Neuronal stem cell (in vitro differentiated cells): ENCODE measurements around the gene GPR39.

ENCODE experiments used
- DNase-seq: peaks from one replicate; pipeline ENCODE4 v3.0.0-alpha.2; 2013; ENCODE audit warnings: low spot score
- H2AFZ ChIP-seq: one replicate; pipeline ENCODE4 v1.6.1; 2013; ENCODE audit warnings: mild to moderate bottlenecking, low read length, inconsistent platforms
- H2AK5ac ChIP-seq: 2 replicates; pipeline ENCODE4 v1.6.1; 2013; ENCODE audit warnings: low read depth, mild to moderate bottlenecking, inconsistent platforms, low read length, moderate library complexity, mixed read lengths
- H2BK120ac ChIP-seq: 2 replicates; pipeline ENCODE4 v1.6.1; 2013; ENCODE audit warnings: low read depth, mild to moderate bottlenecking, inconsistent platforms, low read length, moderate library complexity, mixed read lengths
- H2BK12ac ChIP-seq: one replicate; pipeline ENCODE4 v1.6.1; 2013; ENCODE audit warnings: low read length, inconsistent platforms
- H2BK15ac ChIP-seq: 2 replicates; pipeline ENCODE4 v1.6.1; 2013; ENCODE audit warnings: mild to moderate bottlenecking, low read length, inconsistent platforms, mixed read lengths
- H2BK5ac ChIP-seq: one replicate; pipeline ENCODE4 v1.6.1; 2013; ENCODE audit warnings: inconsistent platforms, mild to moderate bottlenecking, low read length, moderate library complexity
- H3K14ac ChIP-seq: one replicate; pipeline ENCODE4 v1.6.1; 2013; ENCODE audit warnings: low read length, inconsistent platforms
- H3K18ac ChIP-seq: 2 replicates; pipeline ENCODE4 v1.6.1; 2013; ENCODE audit warnings: low read length, inconsistent platforms
- H3K23ac ChIP-seq: 2 replicates; pipeline ENCODE4 v1.6.1; 2013; ENCODE audit warnings: low read depth, mild to moderate bottlenecking, mixed read lengths, low read length, inconsistent platforms; ENCODE audit not compliant: poor library complexity
- H3K27ac ChIP-seq: replicated peaks from 3 replicates; pipeline ENCODE4 v1.5.1; 2013; ENCODE audit warnings: low read length, inconsistent platforms
- H3K27me3 ChIP-seq, 3 experiments: 2 replicates each; pipeline ENCODE4 v1.6.1; 2013; ENCODE audit warnings: low read length in 3 of 3, mild to moderate bottlenecking in 2 of 3, inconsistent platforms in 1 of 3, low read depth in 1 of 3, mixed read lengths in 1 of 3, moderate library complexity in 1 of 3; ENCODE audit not compliant: control insufficient read depth in 3 of 3, insufficient read depth in 3 of 3
- H3K36me3 ChIP-seq, 2 donors: replicated peaks in 1 of 2; 2 replicates each; pipeline ENCODE4 v1.6.1; 2013; ENCODE audit warnings: low read length in 2 of 2; ENCODE audit not compliant: control insufficient read depth in 2 of 2, insufficient read depth in 2 of 2
- H3K4ac ChIP-seq: 2 replicates; pipeline ENCODE4 v1.6.1; 2013; ENCODE audit warnings: inconsistent platforms, mild to moderate bottlenecking, low read length, moderate library complexity
- H3K4me1 ChIP-seq, 2 donors: 1 replicate in 1 of 2; 2 replicates in 1 of 2; pipeline ENCODE4 v1.6.1; 2013; ENCODE audit warnings: low read length in 2 of 2, low read depth in 1 of 2; ENCODE audit not compliant: control insufficient read depth in 2 of 2, insufficient read depth in 1 of 2
- H3K4me2 ChIP-seq: one replicate; pipeline ENCODE4 v1.6.1; 2013; ENCODE audit warnings: mild to moderate bottlenecking, low read length, inconsistent platforms; ENCODE audit not compliant: insufficient read depth, poor library complexity, severe bottlenecking
- H3K4me3 ChIP-seq, 2 donors: 2 replicates each; pipeline ENCODE4 v1.5.1; 2013; ENCODE audit warnings: low read length in 2 of 2, mild to moderate bottlenecking in 2 of 2, inconsistent platforms in 1 of 2, moderate library complexity in 1 of 2
- H3K79me1 ChIP-seq: one replicate; pipeline ENCODE4 v1.6.1; 2013; ENCODE audit warnings: low read depth, mild to moderate bottlenecking, inconsistent platforms, low read length, moderate library complexity
- H3K9ac ChIP-seq: one replicate; pipeline ENCODE4 v1.6.1; 2013; ENCODE audit warnings: mild to moderate bottlenecking, low read depth, low read length, inconsistent platforms; ENCODE audit not compliant: poor library complexity
- H3K9me3 ChIP-seq, 2 donors: replicated peaks in 1 of 2; 2 replicates each; pipeline versions ENCODE3 to v1.6.1; 2013; ENCODE audit warnings: low read length in 2 of 2, mild to moderate bottlenecking in 2 of 2, inconsistent platforms in 1 of 2, low read depth in 1 of 2, mixed read lengths in 1 of 2, moderate library complexity in 1 of 2; ENCODE audit not compliant: control insufficient read depth in 2 of 2, insufficient read depth in 1 of 2
- H4K8ac ChIP-seq: one replicate; pipeline ENCODE4 v1.6.1; 2013; ENCODE audit warnings: low read depth, mild to moderate bottlenecking, inconsistent platforms, low read length, moderate library complexity
- H4K91ac ChIP-seq: one replicate; pipeline ENCODE4 v1.6.1; 2013; ENCODE audit warnings: low read length, low read depth, mild to moderate bottlenecking, inconsistent platforms; ENCODE audit not compliant: poor library complexity
- whole genome bisulfite sequencing, 2 donors: extraction: QIAGEN DNeasy Blood & Tissue Kit; methylation state at CpG; one replicate each; pipeline ENCODE4 v1.1.7; 2013; ENCODE audit warnings: missing lambda C conversion rate in 2 of 2, mixed read lengths in 1 of 2; ENCODE audit not compliant: insufficient read length in 2 of 2, insufficient replicate concordance in 1 of 2; ENCODE audit errors: extremely low coverage in 2 of 2; 5-methylcytosine and 5-hydroxymethylcytosine counted together

GPR39 gene

DNA sequence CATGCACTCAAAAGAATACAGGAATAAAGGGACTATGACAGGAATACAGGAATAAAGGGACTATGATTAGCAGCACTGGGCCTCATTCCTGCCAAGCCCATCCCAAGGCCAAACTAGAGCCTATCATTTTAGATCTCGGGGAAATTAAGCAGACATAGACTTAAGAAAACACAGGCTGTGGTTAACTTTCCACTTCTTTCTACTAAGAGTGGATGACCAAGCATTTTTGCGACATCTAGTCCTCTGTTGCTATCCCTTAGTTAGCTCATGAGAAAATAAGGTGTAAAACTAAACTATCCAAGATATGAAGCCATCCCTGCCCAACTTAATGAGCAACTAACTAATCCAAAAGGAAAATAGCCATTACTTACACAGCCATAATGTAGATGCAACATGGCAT is 247.5 kb downstream of the GPR39 start:
- no peak for DNase-seq
- no peak overlapping the region for H3K4ac ChIP-seq
- WGBS, 2 donors: no CpG with 5 or more reads among the region's 2 CpGs
- no peak overlapping the region for H2BK15ac ChIP-seq
- no peak overlapping the region for H3K23ac ChIP-seq
- H3K4me2 ChIP-seq: no peak overlapping the region
- no peak overlapping the region for H2BK120ac ChIP-seq
- no peak overlapping the region for H3K14ac ChIP-seq
- H3K4me1 ChIP-seq: peaks cover 2 to 10% of the 10 kb centered on the region in 2 donors
- no peaks in the 10 kb centered on the region for H3K9me3 ChIP-seq
- no peaks in the 10 kb centered on the region for H3K79me1 ChIP-seq
- H3K4me3 ChIP-seq: no peak overlapping the region
- H4K8ac ChIP-seq: no peak overlapping the region
- H4K91ac ChIP-seq: no peak overlapping the region
- H3K27ac ChIP-seq: no peak overlapping the region
- no peak overlapping the region for H2BK12ac ChIP-seq
- H2AFZ ChIP-seq: no peak overlapping the region
- H3K27me3 ChIP-seq: peaks cover 0 to 15% (median 0%) of the 10 kb centered on the region in 3 experiments
- H2AK5ac ChIP-seq: no peak overlapping the region
- peaks cover 0 to 84% of the 10 kb centered on the region in 2 donors for H3K36me3 ChIP-seq
- no peak overlapping the region for H2BK5ac ChIP-seq
- H3K18ac ChIP-seq: no peak overlapping the region
- H3K9ac ChIP-seq: no peak overlapping the region

DNA sequence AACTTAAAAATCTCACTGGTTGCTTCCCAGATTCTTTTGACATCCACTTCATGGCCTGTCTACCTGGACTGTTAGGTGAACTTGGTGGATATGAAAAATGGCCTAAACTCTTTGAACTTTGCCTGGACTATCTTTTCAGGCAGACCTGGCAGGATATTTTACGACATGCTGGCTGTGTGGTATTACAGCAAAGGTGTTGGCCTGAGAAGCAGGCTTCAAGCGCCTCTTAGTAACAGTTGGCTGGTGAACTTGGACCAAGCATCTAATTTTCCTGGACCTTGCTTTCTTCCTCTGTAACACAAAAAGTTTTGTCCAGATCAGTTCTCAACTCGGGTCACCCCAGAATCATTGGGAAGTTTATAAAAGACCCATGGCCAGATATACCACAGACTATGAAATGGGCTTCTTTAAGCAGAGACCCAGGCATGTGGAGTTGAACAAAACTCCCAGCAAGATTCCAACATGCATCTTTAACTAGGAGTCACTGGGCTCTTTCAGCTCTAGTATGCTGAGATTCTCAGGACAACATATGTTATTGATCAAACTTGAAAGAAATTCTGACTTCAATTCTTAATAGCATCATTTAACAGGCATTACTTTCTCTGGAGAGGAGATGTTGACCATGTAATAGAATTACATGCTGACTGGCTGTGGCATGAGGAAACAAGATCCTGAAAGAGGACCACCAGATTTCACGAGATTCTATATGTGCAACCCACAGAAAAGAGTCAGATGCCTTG is 249.0 kb downstream of the GPR39 start:
- Histone ChIP-seq H3K27me3 (peaks cover 0 to 27% (median 0%) of the 10 kb centered on the region in 3 experiments), H2BK5ac (no peak overlapping the region), H3K4me1 (peaks cover 2 to 16% of the 10 kb centered on the region in 2 donors), H2AK5ac (no peak overlapping the region), H3K14ac (no peak overlapping the region), H3K27ac (no peak overlapping the region), H4K8ac (no peak overlapping the region), H3K23ac (no peak overlapping the region), H3K36me3 (peaks cover 0 to 69% of the 10 kb centered on the region in 2 donors), H3K4me2 (no peak overlapping the region), H4K91ac (no peak overlapping the region), H3K79me1 (no peaks in the 10 kb centered on the region), H3K9ac (no peak overlapping the region), H3K18ac (no peak overlapping the region), H3K4me3 (no peak overlapping the region), H2AFZ (no peak overlapping the region), H3K4ac (no peak overlapping the region), H2BK120ac (no peak overlapping the region), H3K9me3 (no peaks in the 10 kb centered on the region), H2BK12ac (no peak overlapping the region), H2BK15ac (no peak overlapping the region)
- DNase-seq: no peak
- no CpG with 5 or more reads among the region's 4 CpGs for WGBS, 2 donors

DNA sequence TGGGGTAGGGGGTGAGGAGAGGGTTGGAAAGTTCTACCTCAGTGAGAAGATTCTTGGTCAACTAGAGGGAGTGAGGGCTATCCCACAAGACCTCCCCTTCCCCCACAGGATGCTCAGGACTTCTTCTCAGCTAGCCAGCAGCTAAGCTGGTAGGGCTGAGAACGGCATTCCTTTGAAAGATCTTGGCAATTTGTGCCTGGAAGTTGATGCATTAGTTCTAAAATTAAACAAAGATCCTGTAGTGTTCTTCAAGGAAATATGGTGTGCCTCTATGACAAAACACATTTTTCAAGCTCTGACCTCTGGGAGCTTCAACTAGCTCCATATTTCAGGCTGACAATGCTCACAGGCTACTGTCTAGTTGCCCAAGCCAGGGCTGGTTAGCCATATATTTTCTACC is 251.1 kb downstream of the GPR39 start:
- Histone ChIP-seq H3K36me3 (peaks cover 0 to 49% of the 10 kb centered on the region in 2 donors), H2AFZ (no peak overlapping the region), H3K4me2 (no peak overlapping the region), H3K18ac (no peak overlapping the region), H3K9ac (no peak overlapping the region), H2BK12ac (no peak overlapping the region), H3K79me1 (no peaks in the 10 kb centered on the region), H3K27me3 (peaks cover 0 to 32% (median 0%) of the 10 kb centered on the region in 3 experiments), H2BK15ac (no peak overlapping the region), H4K8ac (no peak overlapping the region), H3K4me1 (peaks cover 2 to 29% of the 10 kb centered on the region in 2 donors), H3K4me3 (peak overlapping the region in 1 of 2 donors; percentile 1), H3K23ac (no peak overlapping the region), H2BK120ac (no peak overlapping the region), H3K27ac (no peak overlapping the region), H3K14ac (no peak overlapping the region), H2BK5ac (no peak overlapping the region), H3K4ac (no peak overlapping the region), H3K9me3 (no peaks in the 10 kb centered on the region), H4K91ac (no peak overlapping the region), H2AK5ac (no peak overlapping the region)
- no peak for DNase-seq
- WGBS, 2 donors: no CpG with 5 or more reads among the region's 1 CpG

DNA sequence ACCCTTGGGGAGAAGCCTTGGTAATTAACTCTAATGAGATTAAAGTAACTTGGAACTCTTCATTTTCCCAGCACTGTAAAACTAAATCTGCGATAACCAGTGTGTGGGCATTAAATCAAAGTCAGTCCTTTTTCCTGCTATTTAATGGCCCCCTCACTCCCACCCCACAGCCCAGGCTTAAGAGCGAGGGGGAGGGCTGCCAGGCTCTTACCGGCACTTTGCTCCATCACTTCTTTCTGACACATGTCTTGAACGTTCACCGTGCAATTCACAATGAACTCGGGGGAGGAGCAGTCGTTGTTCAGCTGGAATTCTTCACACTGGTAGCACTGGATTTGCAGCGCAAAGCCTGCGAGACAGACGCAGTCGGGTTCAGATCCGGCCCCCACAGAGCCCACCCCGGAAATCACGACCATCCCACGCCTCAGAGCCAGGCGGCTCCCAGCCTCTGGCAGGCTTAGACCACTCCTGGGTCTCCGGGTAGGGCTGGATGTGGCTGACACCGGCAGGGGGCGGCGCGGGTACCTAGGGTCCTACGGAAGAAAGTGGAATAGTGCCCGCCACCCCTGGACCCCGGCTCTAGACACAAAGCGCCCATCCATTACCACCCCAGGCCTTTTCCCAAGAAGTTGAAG is 251.7 kb downstream of the GPR39 start:
- Histone ChIP-seq H2AK5ac (no peak overlapping the region), H3K27me3 (peaks cover 0 to 32% (median 0%) of the 10 kb centered on the region in 3 experiments), H3K79me1 (no peaks in the 10 kb centered on the region), H3K4me1 (peaks cover 2 to 31% of the 10 kb centered on the region in 2 donors), H3K4me2 (peak overlapping the region; percentile 64), H3K4ac (no peak overlapping the region), H2BK5ac (no peak overlapping the region), H3K23ac (peak overlapping the region; percentile 36), H4K91ac (no peak overlapping the region), H3K14ac (no peak overlapping the region), H3K4me3 (peak overlapping the region; percentile 49 to 67), H2AFZ (peak overlapping the region; percentile 60), H4K8ac (no peak overlapping the region), H2BK12ac (no peak overlapping the region), H2BK120ac (no peak overlapping the region), H3K9me3 (no peaks in the 10 kb centered on the region), H2BK15ac (no peak overlapping the region), H3K27ac (no peak overlapping the region), H3K36me3 (peaks cover 0 to 44% of the 10 kb centered on the region in 2 donors), H3K18ac (peak overlapping the region; percentile 59), H3K9ac (peak overlapping the region; percentile 30)
- DNase-seq: no peak
- WGBS, 2 donors: no CpG with 5 or more reads among the region's 25 CpGs
